OCI-LY1 (cell line): Measurements from ENCODE around the gene SERPINA1.

Experiments
- EZH2 ChIP-seq: fragments of 200-600 bp; sonication (generic), shearing (Covaris generic); IDR thresholded peaks from 2 replicates; pipeline ENCODE4 v1.8.0; 2017; ENCODE audit warnings: borderline replicate concordance, mixed run types, mild to moderate bottlenecking, antibody characterized with exemption, low read length, moderate library complexity, mixed read lengths
- TF ChIP-seq, protein P1 (sequence below): fragments of 200-600 bp; sonication (generic), shearing (Covaris generic); IDR thresholded peaks from 2 replicates; pipeline ENCODE4 v1.5.1; 2017; ENCODE audit warnings: mild to moderate bottlenecking, antibody characterized with exemption, low read length, moderate library complexity, mixed read lengths

DNA sequence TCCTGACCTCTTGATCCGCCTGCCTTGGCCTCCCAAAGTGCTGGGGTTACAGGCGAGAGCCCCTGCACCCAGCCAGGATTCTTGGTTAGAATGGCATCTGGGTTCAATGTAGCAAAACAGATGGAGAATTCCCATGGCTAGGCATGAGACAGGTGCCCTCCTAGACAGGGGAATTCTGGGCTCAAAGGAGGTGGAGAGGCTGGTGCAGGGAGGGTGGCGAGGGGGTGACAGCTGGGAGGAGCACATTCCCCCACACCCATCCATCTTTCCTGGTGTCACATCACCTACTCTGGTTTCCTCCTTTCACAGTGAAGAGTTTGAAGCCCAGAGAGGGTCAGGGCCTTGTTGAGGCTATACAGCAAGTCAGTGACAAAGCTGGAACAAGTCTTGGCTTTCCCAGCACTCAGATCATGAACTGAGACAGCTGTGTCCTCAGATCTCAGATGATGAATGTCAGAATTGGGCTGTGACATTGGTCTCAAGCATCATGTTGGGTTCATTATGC is 2.8 kb downstream of the SERPINA1 start:
- no peak for TF ChIP-seq EZH2
- TF ChIP-seq, protein P1, sequence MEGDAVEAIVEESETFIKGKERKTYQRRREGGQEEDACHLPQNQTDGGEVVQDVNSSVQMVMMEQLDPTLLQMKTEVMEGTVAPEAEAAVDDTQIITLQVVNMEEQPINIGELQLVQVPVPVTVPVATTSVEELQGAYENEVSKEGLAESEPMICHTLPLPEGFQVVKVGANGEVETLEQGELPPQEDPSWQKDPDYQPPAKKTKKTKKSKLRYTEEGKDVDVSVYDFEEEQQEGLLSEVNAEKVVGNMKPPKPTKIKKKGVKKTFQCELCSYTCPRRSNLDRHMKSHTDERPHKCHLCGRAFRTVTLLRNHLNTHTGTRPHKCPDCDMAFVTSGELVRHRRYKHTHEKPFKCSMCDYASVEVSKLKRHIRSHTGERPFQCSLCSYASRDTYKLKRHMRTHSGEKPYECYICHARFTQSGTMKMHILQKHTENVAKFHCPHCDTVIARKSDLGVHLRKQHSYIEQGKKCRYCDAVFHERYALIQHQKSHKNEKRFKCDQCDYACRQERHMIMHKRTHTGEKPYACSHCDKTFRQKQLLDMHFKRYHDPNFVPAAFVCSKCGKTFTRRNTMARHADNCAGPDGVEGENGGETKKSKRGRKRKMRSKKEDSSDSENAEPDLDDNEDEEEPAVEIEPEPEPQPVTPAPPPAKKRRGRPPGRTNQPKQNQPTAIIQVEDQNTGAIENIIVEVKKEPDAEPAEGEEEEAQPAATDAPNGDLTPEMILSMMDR, result no peak
